Liver (tissue), 9 donors: Measurements from ENCODE around the gene COL19A1. TPM values are rescaled to one million over a fixed set of nuclear protein-coding genes. Genes with fewer than 3 reads are reported as not detected.
"Not testable (repeated sequence)": the region's sequence is repeated elsewhere in the genome, so short reads cannot be mapped to it uniquely, and the experiment has no call there.

Experiments used
- DNase-seq: peaks from one replicate; pipeline ENCODE4 v3.0.0-alpha.2; 2017; ENCODE audit warnings: low spot score
- H3K27ac ChIP-seq, 2 donors: one replicate each; pipeline ENCODE4 v1.7.0; 2013; ENCODE audit warnings: inconsistent platforms in 2 of 2, low read length in 2 of 2, control low read depth in 1 of 2, low read depth in 1 of 2, mild to moderate bottlenecking in 1 of 2
- H3K27me3 ChIP-seq, 4 donors: one replicate each; pipeline versions ENCODE4 v1.6.1 to v1.7.0; 2013; ENCODE audit warnings: low read length in 3 of 4, inconsistent platforms in 1 of 4, mild to moderate bottlenecking in 1 of 4, moderate library complexity in 1 of 4; ENCODE audit not compliant: control insufficient read depth in 4 of 4, insufficient read depth in 4 of 4
- H3K36me3 ChIP-seq, 4 donors: one replicate each; pipeline versions ENCODE4 v1.6.1 to v1.7.0; 2013; ENCODE audit warnings: low read length in 3 of 4, mild to moderate bottlenecking in 3 of 4, low read depth in 1 of 4, moderate library complexity in 1 of 4; ENCODE audit not compliant: control insufficient read depth in 4 of 4, insufficient read depth in 3 of 4
- H3K4me1 ChIP-seq, 4 donors: one replicate each; pipeline versions ENCODE4 v1.6.1 to v1.7.0; 2013; ENCODE audit warnings: low read length in 3 of 4, mild to moderate bottlenecking in 3 of 4, moderate library complexity in 1 of 4; ENCODE audit not compliant: control insufficient read depth in 4 of 4, insufficient read depth in 4 of 4
- H3K4me3 ChIP-seq, 3 donors: one replicate each; pipeline versions ENCODE4 v1.6.1 to v1.7.0; 2013; ENCODE audit warnings: low read length in 3 of 3, control low read depth in 1 of 3, low read depth in 1 of 3, mild to moderate bottlenecking in 1 of 3
- H3K9ac ChIP-seq, 2 donors: one replicate each; pipeline ENCODE4 v1.7.0; 2013; ENCODE audit warnings: low read length in 2 of 2, mild to moderate bottlenecking in 2 of 2, moderate library complexity in 2 of 2, control low read depth in 1 of 2, low read depth in 1 of 2
- H3K9me3 ChIP-seq, 4 donors: one replicate each; pipeline versions ENCODE4 v1.6.1 to v1.7.0; 2013; ENCODE audit warnings: low read length in 3 of 4; ENCODE audit not compliant: control insufficient read depth in 4 of 4
- EGR1 ChIP-seq, 2 donors: IDR thresholded peaks; 2 replicates each; pipeline ENCODE4 v1.6.1; 2016 to 2018; ENCODE audit warnings: antibody characterized with exemption in 2 of 2, low read depth in 2 of 2
- FOXA1 ChIP-seq: IDR thresholded peaks from 2 replicates; pipeline ENCODE4 v1.6.1; 2016; ENCODE audit warnings: antibody characterized with exemption
- FOXA2 ChIP-seq: IDR thresholded peaks from 2 replicates; pipeline ENCODE4 v1.6.1; 2016; ENCODE audit warnings: antibody characterized with exemption
- GABPA ChIP-seq, 2 donors: IDR thresholded peaks in 1 of 2; conservative IDR thresholded peaks in 1 of 2; 2 replicates each; pipeline ENCODE4 v1.6.1; 2016; ENCODE audit warnings: antibody characterized with exemption in 2 of 2, mild to moderate bottlenecking in 1 of 2, moderate library complexity in 1 of 2
- HNF4A ChIP-seq, 2 donors: conservative IDR thresholded peaks; 2 replicates each; pipeline ENCODE4 v1.6.1; 2016; ENCODE audit warnings: antibody characterized with exemption in 2 of 2, mild to moderate bottlenecking in 2 of 2
- JUND ChIP-seq, 2 donors: IDR thresholded peaks; 2 replicates each; pipeline ENCODE4 v1.6.1; 2016; ENCODE audit warnings: antibody characterized with exemption in 2 of 2
- RAD21 ChIP-seq, 2 donors: IDR thresholded peaks; 2 replicates each; pipeline ENCODE4 v1.6.1; 2016; ENCODE audit warnings: antibody characterized with exemption in 2 of 2, mild to moderate bottlenecking in 2 of 2
- RXRA ChIP-seq, 2 donors: IDR thresholded peaks; 2 replicates each; pipeline ENCODE4 v1.6.1; 2017 to 2018; ENCODE audit warnings: antibody characterized with exemption in 2 of 2, mild to moderate bottlenecking in 1 of 2
- SP1 ChIP-seq: IDR thresholded peaks from 2 replicates; pipeline ENCODE4 v1.6.1; 2018; ENCODE audit warnings: antibody characterized with exemption, mild to moderate bottlenecking
- WGBS: extraction: QIAGEN DNeasy Blood & Tissue Kit; methylation state at CpG from one replicate; pipeline ENCODE4 v1.1.7; 2013; 5-methylcytosine and 5-hydroxymethylcytosine counted together
- polyA plus RNA-seq, 2 donors: library from polyadenylated mRNA; stranded (reverse) in 1 of 2; unstranded in 1 of 2; fragments of 200-250 nt in 1 of 2; fragments of >200 nt in 1 of 2; fragmentation: Nextera tagmentation in 1 of 2; extraction: Ambion mirVana in 1 of 2; gene quantifications; one replicate each; pipeline versions ENCODE4 v1.2.1 to v1.2.3, GENCODE V29; 2013 to 2015
- total RNA-seq, 2 donors: library from RNA; depleted of rRNA; stranded (reverse); fragments of >200 nt; gene quantifications; one replicate each; pipeline ENCODE4 v1.2.3, GENCODE V29; 2014
- TF ChIP-seq, protein P1 (sequence below): IDR thresholded peaks from 2 replicates; pipeline ENCODE4 v1.6.1; 2016; ENCODE audit warnings: antibody characterized with exemption
- TF ChIP-seq, protein P2 (sequence below): IDR thresholded peaks from 2 replicates; pipeline ENCODE4 v1.6.1; 2016; ENCODE audit warnings: antibody characterized with exemption
- TF ChIP-seq, protein P3 (sequence below): IDR thresholded peaks from 2 replicates; pipeline ENCODE4 v1.6.1; 2016; ENCODE audit warnings: antibody characterized with exemption, mild to moderate bottlenecking
- TF ChIP-seq, protein P4 (sequence below): fragments of 150-350 bp; IDR thresholded peaks from 2 replicates; pipeline ENCODE4 v1.5.1; 2017; ENCODE audit warnings: improper control_type of control experiment, low read depth, low read length; ENCODE audit not compliant: missing input control
- donor health status: healthy.
- donor health status: healthy.
- donor health status: healthy.
- donor health status: healthy.
- donor health status: healthy.

Gene COL19A1
- total and polyA plus RNA-seq, 4 donors, result 0.25 to 0.51 TPM; not detected in 2

DNA sequence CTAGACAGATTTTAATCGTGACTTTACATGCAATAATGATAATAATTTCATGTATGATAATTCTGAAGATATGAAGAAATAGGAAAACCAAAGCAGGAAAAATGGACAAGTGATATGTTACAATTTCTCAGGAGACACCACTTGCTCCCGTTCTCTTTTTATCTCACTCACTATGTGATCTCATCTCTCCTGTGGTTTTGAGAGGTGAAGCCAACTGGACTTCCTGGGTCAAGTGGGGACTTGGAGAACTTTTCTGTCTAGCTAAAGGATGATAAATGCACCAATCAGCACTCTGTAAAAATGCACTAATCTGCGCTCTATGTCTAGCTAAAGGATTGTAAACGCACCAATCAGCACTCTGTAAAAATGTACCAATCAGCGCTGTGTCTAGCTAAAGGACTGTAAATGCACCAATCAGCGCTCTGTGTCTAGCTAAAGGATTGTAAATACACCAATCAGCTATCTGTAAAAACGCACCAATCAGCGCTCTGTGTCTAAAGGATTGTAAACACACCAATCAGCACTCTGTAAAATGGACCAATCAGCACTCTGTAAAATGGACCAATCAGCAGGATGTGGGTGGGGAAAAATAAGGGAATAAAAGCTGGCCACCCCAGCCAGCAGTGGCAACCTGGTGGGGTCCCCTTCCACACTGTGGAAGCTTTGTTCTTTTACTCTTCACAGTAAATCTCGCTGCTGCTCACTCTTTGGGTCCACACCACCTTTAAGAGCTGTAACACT lies 23.0 kb downstream of the COL19A1 start:
- not testable (repeated sequence) for H3K4me1 ChIP-seq, DNase-seq, H3K36me3 ChIP-seq, H3K27me3 ChIP-seq, H3K9ac ChIP-seq, H3K9me3 ChIP-seq, H3K27ac ChIP-seq, H3K4me3 ChIP-seq
- WGBS, result 93% methylated on average over 9 of the region's 9 CpGs

DNA sequence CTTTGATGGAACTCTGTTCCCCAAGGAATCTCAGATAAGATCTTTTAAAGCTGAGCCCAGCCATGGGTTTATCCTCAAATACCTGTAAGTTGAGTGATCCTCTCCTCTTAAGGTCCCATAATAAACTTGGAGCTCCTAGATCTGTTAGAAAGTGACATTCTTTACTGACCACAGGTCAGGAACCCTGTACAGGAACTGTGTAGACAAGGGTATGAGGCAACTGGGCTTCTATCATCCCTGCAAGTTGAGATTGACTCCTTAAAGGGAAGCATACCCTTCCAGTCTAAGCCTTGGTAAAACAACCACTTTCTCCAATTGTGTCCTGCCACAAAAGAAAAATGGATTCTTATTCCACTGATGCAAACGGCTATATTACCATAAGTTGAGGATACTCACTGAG lies 26.2 kb downstream of the COL19A1 start:
- H3K27me3 ChIP-seq, DNase-seq, H3K9me3 ChIP-seq, H3K4me3 ChIP-seq, H3K4me1 ChIP-seq, H3K27ac ChIP-seq, H3K36me3 ChIP-seq, H3K9ac ChIP-seq: not testable (repeated sequence)
- WGBS, result 72% methylated on average over 1 of the region's 1 CpG

DNA sequence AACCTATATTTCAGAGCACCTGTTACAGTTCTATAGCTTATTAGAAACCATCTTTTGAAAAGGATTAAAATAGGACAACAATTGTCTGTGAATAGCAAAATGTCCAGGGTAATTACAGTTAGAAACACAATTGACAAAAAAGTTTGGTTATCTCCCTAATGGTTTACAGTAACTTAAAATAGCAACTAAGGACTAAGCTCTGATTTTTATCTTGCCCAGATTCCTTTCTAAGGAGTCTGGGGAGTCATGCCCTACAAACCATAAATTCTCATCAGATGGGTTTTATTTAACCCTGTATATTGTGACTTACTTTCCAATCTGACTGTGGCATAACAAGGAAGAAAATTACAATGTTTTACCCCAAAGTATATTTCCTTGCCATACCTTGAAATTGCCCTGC lies 26.9 kb downstream of the COL19A1 start:
- not testable (repeated sequence) for H3K9ac ChIP-seq, H3K27ac ChIP-seq, H3K9me3 ChIP-seq, H3K4me3 ChIP-seq, H3K27me3 ChIP-seq, DNase-seq, H3K36me3 ChIP-seq, H3K4me1 ChIP-seq

DNA sequence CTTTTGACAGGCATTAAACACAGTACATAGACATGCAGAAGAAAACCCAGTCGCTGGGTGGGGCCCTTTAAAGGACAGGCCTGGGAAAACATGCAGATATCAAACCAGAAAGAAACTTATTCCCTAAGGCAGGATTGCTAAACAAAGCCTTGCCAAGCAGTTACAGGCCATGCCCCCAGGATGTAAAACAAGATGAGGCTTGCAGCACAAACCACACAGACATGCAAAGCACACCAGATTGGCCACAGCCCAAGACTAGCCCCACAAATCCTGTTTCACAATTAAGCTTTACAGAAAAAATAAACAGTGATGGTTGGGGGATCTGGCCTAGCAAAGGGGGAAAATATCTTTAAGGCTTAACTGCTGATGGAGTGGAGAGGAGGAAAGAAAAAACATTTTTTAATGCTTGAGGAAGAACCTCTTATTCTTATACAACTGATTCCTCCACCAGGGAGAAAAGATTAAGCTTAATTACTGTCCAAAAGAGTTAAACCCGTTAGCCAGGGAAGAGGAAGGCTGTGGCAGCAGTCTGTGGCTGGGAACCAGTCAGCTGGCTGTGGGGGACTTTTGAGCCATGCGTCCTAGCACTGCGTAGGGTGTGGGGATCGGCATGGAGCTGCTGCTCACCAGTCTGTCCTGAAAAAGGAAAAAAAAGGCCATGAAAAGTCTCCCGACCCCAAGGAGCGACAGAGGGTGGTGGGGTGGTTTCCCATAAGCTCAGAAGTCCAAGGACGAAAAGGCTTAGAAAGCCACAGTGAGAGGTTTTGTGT lies 28.4 kb downstream of the COL19A1 start:
- DNase-seq, result no peak
- no peaks in the 10 kb centered on the region for H3K4me1 ChIP-seq
- 82% methylated on average over 8 of the region's 8 CpGs for WGBS
- no peaks in the 10 kb centered on the region for H3K27me3 ChIP-seq
- H3K36me3 ChIP-seq, result no peaks in the 10 kb centered on the region
- TF ChIP-seq FOXA1, result no peak
- TF ChIP-seq FOXA2, result no peak
- TF ChIP-seq, protein P1, sequence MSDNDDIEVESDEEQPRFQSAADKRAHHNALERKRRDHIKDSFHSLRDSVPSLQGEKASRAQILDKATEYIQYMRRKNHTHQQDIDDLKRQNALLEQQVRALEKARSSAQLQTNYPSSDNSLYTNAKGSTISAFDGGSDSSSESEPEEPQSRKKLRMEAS, result no peak
- TF ChIP-seq JUND (IDR thresholded peaks at IDR 0.05), result no peak
- TF ChIP-seq, protein P2, sequence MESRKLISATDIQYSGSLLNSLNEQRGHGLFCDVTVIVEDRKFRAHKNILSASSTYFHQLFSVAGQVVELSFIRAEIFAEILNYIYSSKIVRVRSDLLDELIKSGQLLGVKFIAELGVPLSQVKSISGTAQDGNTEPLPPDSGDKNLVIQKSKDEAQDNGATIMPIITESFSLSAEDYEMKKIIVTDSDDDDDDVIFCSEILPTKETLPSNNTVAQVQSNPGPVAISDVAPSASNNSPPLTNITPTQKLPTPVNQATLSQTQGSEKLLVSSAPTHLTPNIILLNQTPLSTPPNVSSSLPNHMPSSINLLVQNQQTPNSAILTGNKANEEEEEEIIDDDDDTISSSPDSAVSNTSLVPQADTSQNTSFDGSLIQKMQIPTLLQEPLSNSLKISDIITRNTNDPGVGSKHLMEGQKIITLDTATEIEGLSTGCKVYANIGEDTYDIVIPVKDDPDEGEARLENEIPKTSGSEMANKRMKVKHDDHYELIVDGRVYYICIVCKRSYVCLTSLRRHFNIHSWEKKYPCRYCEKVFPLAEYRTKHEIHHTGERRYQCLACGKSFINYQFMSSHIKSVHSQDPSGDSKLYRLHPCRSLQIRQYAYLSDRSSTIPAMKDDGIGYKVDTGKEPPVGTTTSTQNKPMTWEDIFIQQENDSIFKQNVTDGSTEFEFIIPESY, result no peak
- no peak for TF ChIP-seq EGR1 (IDR thresholded peaks at IDR 0.05; ENCODE audit: low read depth in 2 of 2)
- TF ChIP-seq HNF4A (conservative IDR thresholded peaks at IDR 0.05), result no peak
- TF ChIP-seq, protein P3, sequence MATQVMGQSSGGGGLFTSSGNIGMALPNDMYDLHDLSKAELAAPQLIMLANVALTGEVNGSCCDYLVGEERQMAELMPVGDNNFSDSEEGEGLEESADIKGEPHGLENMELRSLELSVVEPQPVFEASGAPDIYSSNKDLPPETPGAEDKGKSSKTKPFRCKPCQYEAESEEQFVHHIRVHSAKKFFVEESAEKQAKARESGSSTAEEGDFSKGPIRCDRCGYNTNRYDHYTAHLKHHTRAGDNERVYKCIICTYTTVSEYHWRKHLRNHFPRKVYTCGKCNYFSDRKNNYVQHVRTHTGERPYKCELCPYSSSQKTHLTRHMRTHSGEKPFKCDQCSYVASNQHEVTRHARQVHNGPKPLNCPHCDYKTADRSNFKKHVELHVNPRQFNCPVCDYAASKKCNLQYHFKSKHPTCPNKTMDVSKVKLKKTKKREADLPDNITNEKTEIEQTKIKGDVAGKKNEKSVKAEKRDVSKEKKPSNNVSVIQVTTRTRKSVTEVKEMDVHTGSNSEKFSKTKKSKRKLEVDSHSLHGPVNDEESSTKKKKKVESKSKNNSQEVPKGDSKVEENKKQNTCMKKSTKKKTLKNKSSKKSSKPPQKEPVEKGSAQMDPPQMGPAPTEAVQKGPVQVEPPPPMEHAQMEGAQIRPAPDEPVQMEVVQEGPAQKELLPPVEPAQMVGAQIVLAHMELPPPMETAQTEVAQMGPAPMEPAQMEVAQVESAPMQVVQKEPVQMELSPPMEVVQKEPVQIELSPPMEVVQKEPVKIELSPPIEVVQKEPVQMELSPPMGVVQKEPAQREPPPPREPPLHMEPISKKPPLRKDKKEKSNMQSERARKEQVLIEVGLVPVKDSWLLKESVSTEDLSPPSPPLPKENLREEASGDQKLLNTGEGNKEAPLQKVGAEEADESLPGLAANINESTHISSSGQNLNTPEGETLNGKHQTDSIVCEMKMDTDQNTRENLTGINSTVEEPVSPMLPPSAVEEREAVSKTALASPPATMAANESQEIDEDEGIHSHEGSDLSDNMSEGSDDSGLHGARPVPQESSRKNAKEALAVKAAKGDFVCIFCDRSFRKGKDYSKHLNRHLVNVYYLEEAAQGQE, result no peak
- TF ChIP-seq, protein P4, sequence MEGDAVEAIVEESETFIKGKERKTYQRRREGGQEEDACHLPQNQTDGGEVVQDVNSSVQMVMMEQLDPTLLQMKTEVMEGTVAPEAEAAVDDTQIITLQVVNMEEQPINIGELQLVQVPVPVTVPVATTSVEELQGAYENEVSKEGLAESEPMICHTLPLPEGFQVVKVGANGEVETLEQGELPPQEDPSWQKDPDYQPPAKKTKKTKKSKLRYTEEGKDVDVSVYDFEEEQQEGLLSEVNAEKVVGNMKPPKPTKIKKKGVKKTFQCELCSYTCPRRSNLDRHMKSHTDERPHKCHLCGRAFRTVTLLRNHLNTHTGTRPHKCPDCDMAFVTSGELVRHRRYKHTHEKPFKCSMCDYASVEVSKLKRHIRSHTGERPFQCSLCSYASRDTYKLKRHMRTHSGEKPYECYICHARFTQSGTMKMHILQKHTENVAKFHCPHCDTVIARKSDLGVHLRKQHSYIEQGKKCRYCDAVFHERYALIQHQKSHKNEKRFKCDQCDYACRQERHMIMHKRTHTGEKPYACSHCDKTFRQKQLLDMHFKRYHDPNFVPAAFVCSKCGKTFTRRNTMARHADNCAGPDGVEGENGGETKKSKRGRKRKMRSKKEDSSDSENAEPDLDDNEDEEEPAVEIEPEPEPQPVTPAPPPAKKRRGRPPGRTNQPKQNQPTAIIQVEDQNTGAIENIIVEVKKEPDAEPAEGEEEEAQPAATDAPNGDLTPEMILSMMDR, result no peak
- TF ChIP-seq SP1, result no peak
- no peak for TF ChIP-seq RXRA (IDR thresholded peaks at IDR 0.05)
- TF ChIP-seq GABPA (IDR thresholded peaks at IDR 0.05 in 1 of 2, conservative IDR thresholded peaks at IDR 0.05 in 1 of 2), result no peak
- TF ChIP-seq RAD21 (IDR thresholded peaks at IDR 0.05), result no peak
- no peak overlapping the region for H3K4me3 ChIP-seq
- no peaks in the 10 kb centered on the region for H3K9me3 ChIP-seq
- no peak overlapping the region for H3K9ac ChIP-seq
- no peak overlapping the region for H3K27ac ChIP-seq
